BLaER1 (cell line): ENCODE data around the gene ZNF575.

Source experiments
- H3K27ac ChIP-seq: shearing (Covaris generic); formaldehyde crosslinking; 2 replicates; pipeline ENCODE4 v1.8.1; 2022
- H3K27me3 ChIP-seq: shearing (Covaris generic); formaldehyde crosslinking; 2 replicates; pipeline ENCODE4 v1.8.1; 2022
- H3K36me3 ChIP-seq: shearing (Covaris generic); formaldehyde crosslinking; 2 replicates; pipeline ENCODE4 v1.8.1; 2022
- H3K4me1 ChIP-seq: shearing (Covaris generic); formaldehyde crosslinking; 2 replicates; pipeline ENCODE4 v1.8.1; 2022
- H3K4me2 ChIP-seq: shearing (Covaris generic); formaldehyde crosslinking; 2 replicates; pipeline ENCODE4 v1.8.1; 2022
- H3K4me3 ChIP-seq: shearing (Covaris generic); formaldehyde crosslinking; 2 replicates; pipeline ENCODE4 v1.8.1; 2022
- H3K9ac ChIP-seq: shearing (Covaris generic); formaldehyde crosslinking; 2 replicates; pipeline ENCODE4 v1.8.1; 2022
- H3K9me3 ChIP-seq: shearing (Covaris generic); formaldehyde crosslinking; 2 replicates; pipeline ENCODE4 v1.8.1; 2022
- H4K20me1 ChIP-seq: shearing (Covaris generic); formaldehyde crosslinking; 2 replicates; pipeline ENCODE4 v1.8.1; 2022
- Cebpa-rat ChIP-seq: shearing (Covaris generic); IDR thresholded peaks from 2 replicates; pipeline ENCODE4 v1.8.1; 2022

The ZNF575 gene

GRCh38 chr19:43525836-43526771, 6.9 kb upstream of the ZNF575 start:
- no peaks in the 10 kb centered on the region for H3K27me3 ChIP-seq
- H3K36me3 ChIP-seq: peaks cover 19% of the 10 kb centered on the region; the same call in 1 of the 2 replicates
- H3K9me3 ChIP-seq: no peaks in the 10 kb centered on the region
- H3K4me1 ChIP-seq: peaks cover 35% of the 10 kb centered on the region
- H3K27ac ChIP-seq: peak overlapping the region; percentile 78
- H3K4me3 ChIP-seq: peak overlapping the region; percentile 87
- no peak for TF ChIP-seq Cebpa-rat
- peak overlapping the region; percentile 88 for H3K9ac ChIP-seq
- peaks cover 15% of the 10 kb centered on the region for H4K20me1 ChIP-seq
- peak overlapping the region; percentile 91 for H3K4me2 ChIP-seq

GRCh38 chr19:43526884-43527859, 5.8 kb upstream of the ZNF575 start, which contains the start of gene ETHE1:
Gene ETHE1, minus strand, starts transcription at chr19:43527201. Its CDS starts 24 bp downstream, at chr19:43527177.
- H3K27ac ChIP-seq: peak within 1 kb of the TSS; percentile 78
- H3K9me3 ChIP-seq: no peaks in the 10 kb centered on the region
- peaks cover 46% of the 10 kb centered on the region for H3K4me1 ChIP-seq

GRCh38 chr19:43527860-43528622, 4.9 kb upstream of the ZNF575 start:
- peak overlapping the region; percentile 78 for H3K27ac ChIP-seq
- H3K36me3 ChIP-seq: peaks cover 2% of the 10 kb centered on the region; the same call in 1 of the 2 replicates
- peaks cover 51% of the 10 kb centered on the region for H3K4me1 ChIP-seq
- H3K4me2 ChIP-seq: peak overlapping the region; percentile 91
- peak overlapping the region; percentile 88 for H3K9ac ChIP-seq
- peaks cover 15% of the 10 kb centered on the region for H4K20me1 ChIP-seq
- no peaks in the 10 kb centered on the region for H3K9me3 ChIP-seq
- peak overlapping the region; percentile 87 for H3K4me3 ChIP-seq
- no peak for TF ChIP-seq Cebpa-rat
- H3K27me3 ChIP-seq: no peaks in the 10 kb centered on the region

More at GRCh38 chr19:43526884-43527859, 5.8 kb upstream of the ZNF575 start, which contains the start of gene ETHE1:
- peak within 1 kb of the TSS; percentile 91 for H3K4me2 ChIP-seq
- H3K36me3 ChIP-seq: peaks cover 10% of the 10 kb centered on the region; the same call in 1 of the 2 replicates
- H3K9ac ChIP-seq: peak within 1 kb of the TSS; percentile 88
- H3K4me3 ChIP-seq: peak within 1 kb of the TSS; percentile 87
- H3K27me3 ChIP-seq: no peaks in the 10 kb centered on the region
- TF ChIP-seq Cebpa-rat: no peak
- H4K20me1 ChIP-seq: peaks cover 15% of the 10 kb centered on the region

- Histone ChIP-seq H3K4me1 (peaks cover 35% of the 10 kb centered on the region), H3K4me2 (peak overlapping the region; percentile 95), H3K27ac (peak overlapping the region; percentile 82), H3K27me3 (no peaks in the 10 kb centered on the region), H3K4me3 (peak overlapping the region; percentile 72), H3K9ac (peak overlapping the region; percentile 77), H3K36me3 (peaks cover 14% of the 10 kb centered on the region), H4K20me1 (no peaks in the 10 kb centered on the region), H3K9me3 (no peaks in the 10 kb centered on the region)
- no peak for TF ChIP-seq Cebpa-rat
Measured at GRCh38 chr19:43532571-43532961, 422 bp upstream of the ZNF575 start.

- H3K9me3 ChIP-seq: peaks cover 10% of the 10 kb centered on the region
- H4K20me1 ChIP-seq: no peaks in the 10 kb centered on the region
- TF ChIP-seq Cebpa-rat: peak; percentile 85
- peak overlapping the region; percentile 72 for H3K4me3 ChIP-seq
- peaks cover 26% of the 10 kb centered on the region for H3K36me3 ChIP-seq
- peaks cover 25% of the 10 kb centered on the region for H3K4me1 ChIP-seq
- peak overlapping the region; percentile 95 for H3K4me2 ChIP-seq
- peak overlapping the region; percentile 82 for H3K27ac ChIP-seq
- H3K9ac ChIP-seq: peak overlapping the region; percentile 77
- no peaks in the 10 kb centered on the region for H3K27me3 ChIP-seq
Measured at GRCh38 chr19:43533546-43534304, 737 bp downstream of the ZNF575 start.

- Histone ChIP-seq H4K20me1 (no peaks in the 10 kb centered on the region), H3K9me3 (peaks cover 17% of the 10 kb centered on the region), H3K4me1 (peaks cover 25% of the 10 kb centered on the region), H3K27me3 (no peaks in the 10 kb centered on the region), H3K4me3 (no peak overlapping the region), H3K4me2 (peak overlapping the region; percentile 57; the same call in 1 of the 2 replicates), H3K27ac (no peak overlapping the region), H3K9ac (no peak overlapping the region), H3K36me3 (peaks cover 32% of the 10 kb centered on the region)
- TF ChIP-seq Cebpa-rat: no peak
Measured at GRCh38 chr19:43534305-43534815, 1.4 kb downstream of the ZNF575 start.

GRCh38 chr19:43534816-43535761, 2.1 kb downstream of the ZNF575 start:
- Histone ChIP-seq H3K27me3 (no peaks in the 10 kb centered on the region), H3K4me1 (peaks cover 25% of the 10 kb centered on the region), H3K9ac (no peak overlapping the region), H3K27ac (no peak overlapping the region), H3K36me3 (peaks cover 40% of the 10 kb centered on the region), H4K20me1 (no peaks in the 10 kb centered on the region), H3K9me3 (peaks cover 21% of the 10 kb centered on the region), H3K4me3 (no peak overlapping the region), H3K4me2 (no peak overlapping the region)
- TF ChIP-seq Cebpa-rat: no peak
